HL-60/S4 treated with retinoic acid at 250 ng/mL for 4 days and 3 days (cell line): ENCODE results near the gene MST1.
"Not testable (repeated sequence)": the region's sequence is repeated elsewhere in the genome, so short reads cannot be mapped to it uniquely, and the experiment has no call there.

Source experiments
- in situ Hi-C: fragments of 300-500 bp; cut with MboI; formaldehyde crosslinking; loops from 2 replicates; pipeline ENCODE4 v1.7.0; 2022; ENCODE audit warnings: low sequenced_read_pairs

MST1 gene

DNA sequence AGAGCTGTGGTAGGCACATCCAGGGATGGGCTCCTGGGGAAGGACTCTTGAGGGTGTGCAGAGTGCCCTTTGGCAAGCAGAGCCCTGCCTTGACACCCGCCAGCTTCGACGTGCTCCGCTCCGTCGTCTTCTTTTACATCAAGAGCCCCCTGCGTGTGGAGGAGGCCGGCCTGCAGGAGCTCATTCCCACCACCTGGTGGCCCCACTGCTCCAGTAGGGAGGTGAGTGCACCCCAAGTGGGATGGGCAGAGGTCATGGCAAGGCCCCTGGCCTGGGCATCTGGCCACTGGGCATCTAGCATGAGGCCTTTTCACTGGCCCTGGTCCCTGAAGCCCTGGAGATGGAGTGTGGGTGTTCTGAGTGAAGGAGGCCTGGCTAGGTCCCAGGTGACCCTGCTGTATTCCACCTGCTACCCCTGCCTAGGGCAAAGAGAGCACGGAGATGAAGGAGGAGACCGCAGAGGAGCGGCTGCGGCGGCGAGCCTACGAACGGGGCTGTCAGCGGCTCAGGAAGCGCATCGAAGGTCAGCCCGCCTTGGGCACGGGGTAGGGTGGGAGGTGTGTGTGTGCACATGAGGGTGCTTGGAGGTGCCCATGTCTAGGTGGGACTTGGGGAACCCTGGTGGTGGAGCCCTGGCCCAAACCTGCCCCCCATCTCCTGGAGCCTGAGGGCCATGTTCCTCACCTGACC lies 12.3 kb upstream of the MST1 start:
- in situ Hi-C loops: no loop called here

DNA sequence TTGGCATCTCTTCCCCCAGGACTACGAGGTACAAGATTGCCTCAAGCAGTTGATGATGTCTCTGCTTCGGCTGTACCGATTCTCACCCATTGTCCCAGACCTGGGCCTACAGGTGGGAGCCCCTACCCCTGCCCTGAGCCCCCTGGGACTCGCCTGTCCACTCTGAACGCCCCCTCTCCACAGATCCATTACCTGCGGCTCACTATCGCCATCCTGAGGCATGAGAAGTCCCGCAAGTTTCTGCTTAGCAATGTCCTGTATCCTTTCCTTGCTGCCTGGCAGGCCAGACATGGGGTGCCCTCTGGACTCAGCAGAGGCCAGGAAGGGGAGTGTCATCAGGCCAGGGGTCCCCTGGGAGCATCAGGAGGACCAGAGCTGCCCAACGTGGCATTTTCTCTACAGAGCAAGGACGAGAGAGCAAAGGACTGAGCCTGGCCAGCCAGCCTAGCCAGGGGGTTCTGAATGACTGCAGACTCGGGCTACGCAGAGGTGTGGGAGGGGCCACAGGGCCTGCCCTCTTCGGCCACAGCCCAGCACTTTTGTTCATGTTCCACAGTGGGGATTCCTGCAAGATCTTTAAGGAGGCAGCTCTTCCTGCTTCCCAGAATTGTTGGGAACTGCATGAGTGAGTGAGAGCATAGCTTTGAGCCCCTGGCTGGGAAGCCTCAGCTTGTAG lies 11.3 kb upstream of the MST1 start:
- in situ Hi-C loops: no loop called here

DNA sequence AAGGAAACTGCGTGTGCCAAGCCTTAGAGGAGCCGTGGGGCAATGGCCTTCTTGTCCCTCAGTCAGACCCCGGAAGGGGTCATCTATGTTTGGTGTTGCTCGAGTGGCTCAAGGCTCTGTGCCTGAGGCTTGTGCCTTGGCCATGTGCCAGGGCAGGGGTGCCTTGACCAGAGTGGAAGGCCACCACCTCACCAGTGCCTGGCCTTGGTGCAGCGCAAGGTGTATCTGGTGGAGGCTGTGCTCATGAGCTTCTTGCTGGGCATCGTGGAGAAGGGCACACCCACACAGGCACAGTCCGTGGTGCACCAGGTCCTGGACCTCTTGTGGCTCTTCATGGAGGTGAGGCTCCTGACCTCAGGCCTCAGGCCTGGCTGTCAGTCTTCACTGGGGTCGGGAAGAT lies 10.7 kb upstream of the MST1 start:
- in situ Hi-C loops: no loop called here

DNA sequence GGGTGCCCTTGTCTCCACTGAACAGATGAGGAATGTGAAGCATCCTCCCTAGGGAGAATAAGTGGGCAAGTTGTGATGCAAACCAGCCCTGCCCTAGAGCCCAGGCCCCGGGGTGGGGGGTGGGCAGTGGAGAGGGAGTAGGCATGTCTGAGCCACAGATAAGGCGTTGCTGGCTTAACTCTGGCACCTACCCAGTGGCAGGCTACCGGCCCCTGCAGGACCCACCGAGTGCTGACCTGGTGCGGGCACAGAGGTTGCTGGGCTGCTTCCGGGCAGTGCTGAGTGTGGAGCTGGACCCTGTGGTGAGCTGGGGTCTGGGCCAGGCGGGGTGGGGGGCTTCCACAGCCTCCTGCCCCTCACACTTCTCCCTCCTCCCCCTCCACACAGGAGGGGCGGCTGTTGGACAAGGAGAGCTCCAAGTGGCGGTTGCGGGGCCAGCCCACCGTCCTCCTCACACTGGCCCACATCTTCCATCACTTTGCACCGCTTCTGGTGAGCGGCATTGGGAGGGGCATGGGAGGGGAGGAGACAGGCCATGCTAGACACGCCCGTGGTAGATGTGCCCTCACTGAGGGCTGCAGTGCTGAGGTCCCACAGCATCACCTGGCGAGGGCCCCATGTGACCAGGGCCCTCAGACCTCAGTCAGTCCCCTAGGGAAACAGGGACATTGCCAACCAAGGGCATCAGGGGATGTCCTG lies 10.2 kb upstream of the MST1 start:
- in situ Hi-C loops: no loop called here

DNA sequence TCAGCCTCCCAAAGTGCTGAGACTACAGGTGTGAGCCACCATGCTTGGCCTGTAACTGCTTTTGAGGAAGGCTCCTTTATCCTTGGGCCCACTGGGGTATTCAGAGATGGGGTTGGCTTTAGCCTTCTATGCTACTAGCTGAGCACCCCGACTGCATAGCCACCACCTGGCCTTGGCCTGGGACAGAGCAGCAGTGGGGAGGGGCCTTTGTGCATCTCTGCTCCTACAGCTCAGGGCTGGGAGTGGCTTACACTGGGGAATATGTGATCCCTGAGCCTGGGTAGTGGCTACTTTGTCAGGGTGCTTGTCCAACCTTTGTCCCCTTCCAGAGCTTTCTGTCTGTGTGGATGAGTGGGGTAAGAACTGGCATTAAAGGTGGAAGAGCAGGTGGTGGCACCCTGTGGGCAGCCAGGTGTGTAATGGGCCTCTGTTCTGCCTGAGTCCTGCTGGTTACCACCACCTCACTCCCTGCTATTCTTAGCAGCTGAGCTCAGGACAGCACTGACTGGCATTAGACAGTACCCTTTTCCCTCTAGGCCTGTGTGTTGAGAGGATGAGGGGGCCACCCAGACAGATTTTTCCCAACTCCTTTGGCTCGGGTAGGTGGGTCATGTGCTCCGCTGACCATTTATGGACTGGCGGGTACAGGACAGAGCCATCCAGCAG lies 6.2 kb upstream of the MST1 start:
- in situ Hi-C loops: not testable (repeated sequence)

DNA sequence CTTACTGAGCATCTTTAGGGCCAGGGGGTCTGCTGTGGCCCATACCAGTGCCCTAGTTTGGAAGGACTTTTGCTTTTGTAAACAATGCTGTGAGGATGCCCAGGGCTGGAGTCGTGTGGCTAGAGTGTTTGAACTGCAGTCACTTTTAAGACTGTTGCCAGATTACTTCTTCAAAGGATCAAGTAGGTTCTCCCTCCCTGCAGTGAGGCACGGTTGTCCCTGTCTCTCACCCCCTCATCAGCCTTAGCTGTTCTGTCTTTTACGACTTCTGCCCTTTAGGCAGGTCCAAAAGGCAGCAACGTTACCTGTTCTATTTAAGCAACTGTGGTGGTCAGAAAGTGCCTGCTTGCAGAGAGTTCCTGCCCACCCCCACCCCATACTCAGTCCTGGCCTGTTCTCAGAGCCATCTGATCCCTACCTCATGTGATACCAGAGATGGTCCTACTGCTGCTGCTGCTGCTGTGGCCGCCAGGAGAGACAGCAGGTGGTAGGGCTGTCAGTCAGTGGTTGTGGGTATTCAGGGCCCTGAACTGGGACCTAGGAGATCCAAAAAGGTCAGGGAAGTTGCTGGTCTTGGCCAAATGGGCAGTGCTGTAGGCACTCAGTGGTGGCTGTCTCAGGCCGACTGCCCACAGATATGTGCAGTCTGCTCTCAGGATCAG lies 5.3 kb upstream of the MST1 start:
- in situ Hi-C loops: not testable (repeated sequence)

DNA sequence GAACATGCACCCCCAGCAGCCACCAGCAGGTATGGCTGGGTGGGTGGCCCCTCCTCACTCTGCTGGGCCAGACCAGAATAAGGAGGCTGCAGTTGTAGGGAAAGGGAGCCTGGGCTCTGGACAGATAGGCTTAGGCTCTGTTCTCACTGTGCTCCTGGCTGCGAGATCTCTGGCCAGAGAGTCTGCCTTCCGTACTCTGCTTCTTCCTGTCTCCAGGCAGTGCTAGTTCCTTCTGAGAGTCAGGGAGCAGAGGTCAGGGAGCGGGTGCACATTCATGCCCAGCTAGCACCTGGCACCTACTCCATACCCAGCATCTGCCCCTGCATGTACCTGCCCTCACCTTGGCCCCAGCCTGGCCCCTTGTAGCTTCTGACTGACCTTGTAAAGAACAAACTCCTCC lies 2.2 kb upstream of the MST1 start:
- in situ Hi-C loops: not testable (repeated sequence)

DNA sequence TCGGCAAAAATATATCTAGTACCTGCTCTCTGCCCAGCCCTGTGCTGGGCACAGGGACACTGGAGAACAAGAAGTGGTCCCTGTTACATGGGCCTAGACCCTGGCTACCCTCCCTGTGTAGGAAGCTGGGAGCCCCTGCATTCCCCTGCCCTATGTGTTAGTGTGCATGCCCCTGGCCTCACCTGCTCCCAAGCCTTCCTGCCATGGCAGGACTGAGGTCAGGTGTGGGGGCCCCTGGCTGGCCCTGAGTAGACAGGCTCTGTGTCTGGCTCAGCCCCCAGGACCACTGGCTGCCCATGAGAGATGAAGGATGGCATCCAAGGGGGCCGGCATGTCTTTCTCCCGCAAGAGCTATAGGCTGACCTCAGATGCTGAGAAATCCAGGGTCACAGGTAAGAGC lies 1.6 kb upstream of the MST1 start:
- in situ Hi-C loops: not testable (repeated sequence)

DNA sequence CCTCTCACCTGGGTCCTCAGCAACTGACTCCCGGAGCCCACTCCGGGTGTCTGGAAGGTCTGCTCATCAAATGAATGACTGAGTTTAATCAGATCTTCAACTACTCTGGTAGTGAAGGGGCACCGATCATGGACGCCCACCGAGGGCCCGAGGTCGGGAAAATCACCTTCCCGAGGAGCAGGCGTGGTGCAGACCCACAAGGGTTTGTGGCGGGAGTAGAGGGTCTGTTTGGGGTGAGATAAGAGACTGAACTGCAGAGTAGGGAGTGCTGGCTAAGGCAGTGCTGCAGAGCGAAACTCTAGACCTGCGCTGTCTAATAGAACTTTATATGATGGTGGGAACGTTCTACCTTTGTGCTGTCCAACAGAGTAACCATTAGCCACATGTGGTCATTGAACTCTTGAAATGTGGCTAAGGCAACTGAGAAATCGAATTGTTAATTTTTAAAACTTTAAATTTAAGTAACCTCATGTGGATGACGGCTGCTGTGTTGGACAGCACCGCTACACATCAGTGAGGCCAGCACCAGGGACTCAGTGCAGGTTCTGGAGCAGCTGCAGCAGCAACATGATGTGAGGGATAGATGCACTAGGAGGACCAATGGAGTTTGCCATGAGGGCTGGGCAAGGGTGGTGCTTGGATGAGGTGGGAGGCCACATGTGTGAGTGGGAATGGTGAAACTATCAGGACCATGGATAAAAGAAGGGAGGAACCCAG lies 792 bp upstream of the MST1 start:
- in situ Hi-C loops: not testable (repeated sequence)

DNA sequence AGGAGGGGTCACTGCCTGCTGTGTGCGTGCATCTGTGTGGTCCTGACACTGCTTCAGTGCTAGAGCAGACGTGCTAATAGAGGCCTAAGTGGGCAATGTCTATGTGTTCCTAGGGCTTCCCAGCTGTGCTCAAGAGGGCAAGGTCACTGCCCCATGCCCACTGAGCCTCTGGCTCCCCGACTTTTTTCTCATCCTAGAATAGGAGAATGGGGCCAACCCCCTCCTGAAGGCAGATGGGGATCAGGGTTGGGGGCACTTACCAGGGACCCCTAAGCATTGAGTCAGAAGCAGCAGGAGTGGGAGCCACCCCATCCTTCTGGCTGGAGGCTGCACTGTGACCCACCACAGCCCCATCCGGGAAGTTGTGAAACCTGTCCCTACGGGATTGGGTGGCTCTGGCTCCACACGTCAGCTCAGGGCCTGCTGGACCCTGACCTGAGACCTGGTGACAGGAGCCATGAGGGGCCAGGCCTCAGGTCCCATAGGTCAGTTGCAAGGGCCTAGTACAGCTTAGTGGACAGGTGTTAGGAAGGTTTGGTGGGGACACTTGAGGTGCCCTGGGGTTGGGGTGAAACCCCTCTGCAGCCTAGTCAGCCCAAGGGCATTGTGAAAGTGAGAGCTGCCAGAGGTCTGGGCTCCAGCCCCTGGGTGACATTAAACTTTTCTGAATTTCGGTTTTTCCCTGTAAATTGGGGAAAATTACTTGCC lies 782 bp downstream of the MST1 start:
- in situ Hi-C loops: not testable (repeated sequence)

DNA sequence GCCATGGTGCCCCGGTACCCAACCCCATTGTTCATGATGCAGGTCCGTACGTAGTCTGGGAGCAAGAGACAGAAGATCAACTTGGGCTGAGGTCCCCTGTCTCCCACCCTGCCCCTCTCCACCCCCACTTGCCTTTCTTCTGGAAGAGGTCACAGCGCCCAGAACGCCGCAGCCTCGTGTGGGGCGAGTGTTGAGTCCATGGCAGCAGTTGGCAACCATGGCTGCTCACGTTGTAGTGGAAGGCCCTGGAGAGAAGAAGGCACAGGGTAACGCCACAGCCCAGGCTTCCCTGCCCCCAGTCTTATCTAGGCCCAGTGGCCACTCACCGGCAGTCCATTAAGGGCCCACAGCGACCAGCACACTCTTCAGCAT lies 1.9 kb downstream of the MST1 start:
- in situ Hi-C loops: not testable (repeated sequence)

DNA sequence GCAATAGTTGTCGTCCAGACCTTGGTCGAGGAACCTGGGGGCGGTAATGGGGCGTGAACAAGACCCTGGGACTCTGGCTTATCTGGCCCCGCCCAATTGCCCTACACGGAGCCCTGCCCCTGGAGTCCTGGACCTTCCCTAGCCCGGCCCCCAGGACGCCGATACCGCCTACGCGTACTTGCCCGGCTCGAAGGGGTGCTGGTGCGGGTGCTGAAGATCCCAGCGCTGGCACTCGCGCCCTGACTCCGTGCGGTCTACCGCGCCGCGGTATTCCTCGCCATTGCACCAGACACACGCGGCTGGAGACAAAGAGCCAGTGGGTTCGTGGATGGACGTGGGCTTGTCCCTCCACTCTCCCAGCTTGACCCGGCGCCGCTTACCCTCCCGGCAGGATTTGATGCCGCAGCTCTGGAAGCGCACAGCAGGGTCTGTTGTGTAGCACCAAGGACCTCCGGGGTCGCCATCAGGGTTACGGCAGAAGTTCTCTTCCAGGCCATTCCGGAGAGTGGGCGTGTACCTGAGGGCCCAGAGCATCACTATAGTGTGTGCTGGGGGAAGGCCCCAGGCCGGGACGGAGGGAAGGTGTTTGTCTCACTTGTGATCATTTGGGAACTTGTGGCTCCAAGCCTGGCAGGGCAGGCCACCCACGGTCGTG lies 2.4 kb downstream of the MST1 start:
- in situ Hi-C loops: not testable (repeated sequence)

DNA sequence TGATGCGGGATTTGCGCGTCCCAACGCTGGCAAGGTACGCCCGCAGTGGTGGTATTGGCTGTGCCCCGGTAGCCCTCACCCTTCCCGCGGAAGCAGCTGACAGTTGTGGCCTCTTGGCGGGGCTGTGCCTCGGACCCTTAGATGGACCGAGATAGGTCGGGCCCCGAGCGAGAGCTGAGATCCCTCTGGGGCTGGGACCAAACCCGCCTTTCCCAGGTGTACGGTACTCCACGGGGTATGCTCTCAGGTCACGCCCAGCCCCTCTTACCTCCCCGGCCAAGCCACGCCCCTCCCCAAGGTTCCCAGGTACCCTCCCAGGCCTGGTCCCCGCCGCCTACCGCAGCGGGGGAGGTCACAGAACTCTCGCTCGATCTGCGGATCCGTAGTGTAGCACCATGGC lies 2.9 kb downstream of the MST1 start:
- in situ Hi-C loops: not testable (repeated sequence)

DNA sequence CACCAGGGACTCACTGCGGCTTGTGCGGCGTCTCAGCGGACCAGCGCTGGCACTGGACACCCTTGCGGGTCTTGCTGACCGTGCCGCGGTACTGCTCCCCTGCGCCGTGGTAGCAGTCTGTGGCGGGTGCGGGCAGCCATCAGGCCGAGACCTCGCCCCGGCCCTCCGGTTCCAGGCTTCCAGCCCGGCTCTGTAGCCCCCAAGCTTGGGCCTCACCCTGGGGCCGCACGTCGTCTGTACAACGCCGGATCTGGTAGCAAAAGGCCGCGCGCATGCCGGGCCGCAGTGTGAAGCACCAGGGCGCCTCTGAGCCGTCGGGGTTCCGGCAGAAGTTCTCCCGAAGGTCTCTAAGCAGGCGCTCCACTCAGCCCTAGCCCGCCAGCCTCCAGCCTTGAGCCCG lies 3.4 kb downstream of the MST1 start:
- in situ Hi-C loops: not testable (repeated sequence)

DNA sequence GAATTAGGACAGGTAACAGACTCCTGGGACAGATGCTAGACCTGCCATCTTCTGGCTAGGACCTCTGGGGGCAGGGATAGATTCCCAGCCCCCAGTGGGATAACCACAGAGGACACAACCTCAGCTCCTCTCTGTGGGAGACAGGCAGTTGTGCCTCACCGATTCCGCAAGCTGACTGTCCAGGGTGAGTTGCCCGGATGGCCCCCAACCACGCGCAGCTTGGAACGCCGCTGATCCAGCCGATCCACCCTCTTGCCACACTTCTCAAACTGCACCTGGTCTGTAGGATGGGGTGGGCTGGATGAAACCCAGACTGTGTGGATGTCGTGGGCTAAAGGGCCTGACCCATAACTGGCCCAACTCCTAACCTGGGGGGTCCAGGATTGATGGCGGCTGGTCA lies 4.2 kb downstream of the MST1 start:
- in situ Hi-C loops: not testable (repeated sequence)

DNA sequence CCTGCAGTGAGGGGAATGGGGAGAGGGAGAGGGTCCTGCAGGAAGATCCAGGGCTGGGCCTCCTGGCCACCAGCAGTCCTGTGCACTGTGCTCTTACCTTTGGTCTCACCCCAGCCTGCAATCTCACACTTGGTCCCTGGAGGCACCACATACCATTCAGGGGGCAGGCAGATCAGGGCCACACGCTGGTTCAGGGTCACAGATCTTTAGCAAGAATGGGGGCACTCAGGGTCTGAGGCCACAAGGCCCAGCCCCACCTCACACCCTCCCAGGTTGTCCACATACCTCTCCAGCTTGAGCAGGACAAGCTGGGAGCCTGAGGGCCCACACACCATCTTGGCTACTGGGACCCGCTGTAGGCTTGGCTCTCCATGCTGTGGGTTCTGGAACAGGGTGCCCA lies 4.8 kb downstream of the MST1 start:
- in situ Hi-C loops: not testable (repeated sequence)

DNA sequence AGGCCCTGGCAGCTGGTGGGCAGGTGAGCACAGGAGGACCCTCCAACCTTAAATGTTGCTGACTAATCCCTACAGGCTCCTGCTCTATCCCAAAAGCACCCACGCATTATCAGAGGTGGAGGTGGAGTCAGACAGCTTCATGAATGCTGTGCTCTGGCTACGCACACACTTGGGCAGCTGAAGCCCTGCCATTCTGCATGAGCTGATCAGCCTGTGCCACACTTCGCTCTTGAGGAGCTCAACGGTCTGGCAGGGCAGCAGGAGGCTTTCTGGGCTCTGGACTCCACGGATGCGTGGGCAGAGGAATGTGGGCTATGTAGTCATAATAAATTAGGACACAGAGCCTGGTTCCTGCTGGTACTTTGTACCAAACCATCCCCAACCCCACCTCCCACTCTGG lies 6.1 kb downstream of the MST1 start:
- in situ Hi-C loops: no loop called here

DNA sequence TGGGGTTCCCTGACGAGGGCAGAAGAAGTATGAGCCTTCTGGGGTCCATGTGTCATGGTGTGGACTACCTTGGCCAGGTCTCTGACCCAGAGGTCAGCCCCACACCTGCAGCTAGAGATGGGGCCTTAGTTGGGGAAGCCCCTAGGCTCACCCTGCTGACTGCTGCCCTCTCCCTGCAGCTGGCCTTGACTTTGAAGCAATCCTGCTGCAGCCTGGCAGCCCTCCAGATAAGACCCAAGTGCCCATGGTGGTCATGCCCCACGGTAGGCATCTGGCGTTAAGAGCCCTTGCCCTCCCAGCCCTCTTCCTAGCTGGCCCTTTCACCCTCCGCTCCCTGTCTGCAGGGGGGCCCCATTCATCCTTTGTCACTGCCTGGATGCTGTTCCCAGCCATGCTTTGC lies 7.7 kb downstream of the MST1 start:
- in situ Hi-C loops: no loop called here

DNA sequence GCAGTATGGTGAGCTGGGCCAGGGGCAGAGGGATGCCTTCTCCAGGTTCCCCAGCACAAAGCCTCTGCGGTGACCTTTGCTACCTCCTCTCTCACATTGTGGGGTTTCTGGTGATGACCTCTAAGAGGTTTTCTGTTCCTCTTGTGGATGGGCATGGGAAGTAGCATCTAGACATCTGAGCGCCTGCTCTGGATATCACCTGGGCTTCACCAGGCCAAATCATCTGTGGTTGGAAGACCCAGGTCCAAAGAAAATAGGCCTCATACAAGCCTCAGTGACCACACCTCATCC lies 8.1 kb downstream of the MST1 start:
- in situ Hi-C loops: no loop called here
